Natural killer cell (primary cell): Measurements from ENCODE around the gene FER. TPM values are rescaled to one million over a fixed set of nuclear protein-coding genes. Genes with fewer than 3 reads are reported as not detected.
A peak's percentile ranks its signal among the peaks of the same experiment; 100 is the strongest.

Experiments used
- ATAC-seq, 3 donors: fragments of 150-1000 bp in 2 of 3; fragments of 200-7000 bp in 1 of 3; cut with Tn5 transposase; 1 replicate in 1 of 3; 2 replicates in 2 of 3; pipeline ENCODE4 v1.10.0; 2021; ENCODE audit warnings: mild to moderate bottlenecking in 2 of 3, moderate library complexity in 2 of 3
- DNase-seq, 2 donors: peaks; one replicate each; pipeline versions ENCODE4 v3.0.0 to v3.0.0-alpha.2; 2013 to 2021; ENCODE audit warnings: mixed read lengths in 1 of 2
- H3K27ac ChIP-seq: one replicate; pipeline ENCODE4 v1.5.1; 2013; ENCODE audit warnings: mild to moderate bottlenecking, low read length
- H3K27me3 ChIP-seq: one replicate; pipeline ENCODE4 v1.6.1; 2013; ENCODE audit warnings: low read length; ENCODE audit not compliant: control insufficient read depth, insufficient read depth
- H3K36me3 ChIP-seq: one replicate; pipeline ENCODE4 v1.6.1; 2013; ENCODE audit warnings: low read length; ENCODE audit not compliant: control insufficient read depth, insufficient read depth
- H3K4me1 ChIP-seq: one replicate; pipeline ENCODE4 v1.6.1; 2013; ENCODE audit warnings: low read length; ENCODE audit not compliant: control insufficient read depth, insufficient read depth
- H3K4me3 ChIP-seq: one replicate; pipeline ENCODE4 v1.5.1; 2013; ENCODE audit warnings: low read length
- H3K9me3 ChIP-seq: one replicate; pipeline ENCODE4 v1.6.1; 2013; ENCODE audit warnings: low read length; ENCODE audit not compliant: control insufficient read depth, insufficient read depth
- H3K27ac Mint-ChIP-seq, 2 donors: one replicate each; pipeline ENCODE4 v1.8.0; 2022; ENCODE audit warnings: mild to moderate bottlenecking in 2 of 2, mixed read lengths in 2 of 2, moderate library complexity in 1 of 2
- H3K27me3 Mint-ChIP-seq, 2 donors: one replicate each; pipeline ENCODE4 v1.8.0; 2022; ENCODE audit warnings: low read depth in 2 of 2, mixed read lengths in 2 of 2
- H3K36me3 Mint-ChIP-seq: one replicate; pipeline ENCODE4 v1.8.0; 2022; ENCODE audit warnings: mixed read lengths
- H3K4me1 Mint-ChIP-seq, 2 donors: one replicate each; pipeline ENCODE4 v1.8.0; 2022; ENCODE audit warnings: mixed read lengths in 2 of 2
- H3K4me3 Mint-ChIP-seq: one replicate; pipeline ENCODE4 v1.8.0; 2022; ENCODE audit warnings: mild to moderate bottlenecking, moderate library complexity, mixed read lengths
- H3K9me3 Mint-ChIP-seq, 2 donors: one replicate each; pipeline ENCODE4 v1.8.0; 2022; ENCODE audit warnings: mixed read lengths in 2 of 2
- CTCF ChIP-seq: fragments of 200-600 bp; IDR thresholded peaks from one replicate; pipeline ENCODE4 v1.8.0; 2022; ENCODE audit warnings: antibody characterized with exemption
- WGBS: methylation state at CpG from one replicate; pipeline ENCODE4 v1.1.7; 2013; ENCODE audit warnings: missing lambda C conversion rate; ENCODE audit not compliant: insufficient coverage; 5-methylcytosine and 5-hydroxymethylcytosine counted together
- intact Hi-C: fragments of 100-400 bp; cut with micrococcal nuclease; formaldehyde crosslinking; loops from one replicate; pipeline ENCODE4 v1.14.2; 2022
- total RNA-seq, 4 donors: library from RNA; stranded (reverse); fragments of 120-200 nt in 1 of 4; gene quantifications; one replicate each; pipeline versions ENCODE4 v1.2.3 to v1.2.4, GENCODE V29; 2013 to 2022

Gene FER
- total RNA-seq, 3 donors from 2014 or later (not counting 1 experiment from before 2014, with no cell fraction given) = 17.3 to 25.2 (median 19.4) TPM

GRCh38 chr5:108720391-108720790, 27.3 kb upstream of the FER start:
- H3K4me1 Mint-ChIP-seq = no peaks in the 10 kb centered on the region
- H3K36me3 Mint-ChIP-seq = no peaks in the 10 kb centered on the region
- H3K9me3 Mint-ChIP-seq = no peaks in the 10 kb centered on the region
- H3K4me3 ChIP-seq = no peak overlapping the region
- H3K27me3 ChIP-seq = no peaks in the 10 kb centered on the region
- H3K36me3 ChIP-seq = no peaks in the 10 kb centered on the region
- H3K27ac ChIP-seq = no peak overlapping the region
- no peak overlapping the region for H3K27ac Mint-ChIP-seq
- no peak for ATAC-seq
- peaks cover 9 to 14% of the 10 kb centered on the region in 2 donors for H3K27me3 Mint-ChIP-seq
- no peak for DNase-seq
- H3K4me1 ChIP-seq = no peaks in the 10 kb centered on the region
- H3K9me3 ChIP-seq = no peaks in the 10 kb centered on the region
- H3K4me3 Mint-ChIP-seq = no peak overlapping the region
- intact Hi-C loops = no loop called here
- no peak for TF ChIP-seq CTCF

- Histone ChIP-seq H3K27me3 (no peaks in the 10 kb centered on the region), H3K36me3 (no peaks in the 10 kb centered on the region), H3K27ac (peak overlapping the region; percentile 91), H3K4me3 (no peak overlapping the region), H3K9me3 (no peaks in the 10 kb centered on the region), H3K4me1 (peaks cover 10% of the 10 kb centered on the region)
- Mint-ChIP-seq H3K36me3 (no peaks in the 10 kb centered on the region), H3K9me3 (no peaks in the 10 kb centered on the region), H3K27ac (peak overlapping the region; percentile 77 to 82), H3K4me3 (peak overlapping the region; percentile 87), H3K27me3 (peaks cover 6 to 10% of the 10 kb centered on the region in 2 donors), H3K4me1 (peaks cover 25 to 33% of the 10 kb centered on the region in 2 donors)
- 90% methylated on average over 4 of the region's 6 CpGs for WGBS
- intact Hi-C loops = loop anchor here (5.0 kb wide), 1 partner anchor 681 kb away; the partner anchor contains the start of gene PJA2
- DNase-seq = no peak
- no peak for TF ChIP-seq CTCF
- no peak for ATAC-seq
Measured at GRCh38 chr5:108726446-108727235, 21.1 kb upstream of the FER start.

GRCh38 chr5:108727236-108727650, 20.5 kb upstream of the FER start:
- no peak for TF ChIP-seq CTCF
- 42% methylated on average over 7 of the region's 8 CpGs for WGBS
- ATAC-seq = no peak
- H3K4me3 ChIP-seq = peak overlapping the region; percentile 96
- peaks cover 10% of the 10 kb centered on the region for H3K4me1 ChIP-seq
- peak overlapping the region; percentile 91 for H3K27ac ChIP-seq
- Mint-ChIP-seq H3K36me3 (no peaks in the 10 kb centered on the region), H3K27ac (peak overlapping the region; percentile 77 to 82), H3K9me3 (no peaks in the 10 kb centered on the region), H3K27me3 (peaks cover 4 to 6% of the 10 kb centered on the region in 2 donors), H3K4me1 (peaks cover 25 to 33% of the 10 kb centered on the region in 2 donors), H3K4me3 (peak overlapping the region; percentile 87)
- no peaks in the 10 kb centered on the region for H3K36me3 ChIP-seq
- DNase-seq = no peak
- intact Hi-C loops = loop anchor here (5.0 kb wide), 1 partner anchor 680 kb away; the partner anchor contains the start of gene PJA2
- no peaks in the 10 kb centered on the region for H3K27me3 ChIP-seq
- no peaks in the 10 kb centered on the region for H3K9me3 ChIP-seq
